Hepatocyte (in vitro differentiated cells): ENCODE data around the gene TBC1D4. TPM values are rescaled to one million over a fixed set of nuclear protein-coding genes. Genes with fewer than 3 reads are reported as not detected.

Experiments used
- DNase-seq: peaks from one replicate; pipeline ENCODE4 v3.0.0-alpha.2; 2016; ENCODE audit warnings: low spot score
- H2AFZ ChIP-seq: fragments of 200-600 bp; sonication (generic); 2 replicates; pipeline ENCODE4 v1.6.0; 2016; ENCODE audit warnings: antibody characterized with exemption, mild to moderate bottlenecking
- H3K27ac ChIP-seq: fragments of 200-600 bp; sonication (generic); 2 replicates; pipeline ENCODE4 v1.5.1; 2016; ENCODE audit warnings: mild to moderate bottlenecking
- H3K27me3 ChIP-seq: fragments of 200-600 bp; sonication (generic); 2 replicates; pipeline ENCODE4 v1.6.1; 2016
- H3K36me3 ChIP-seq: fragments of 200-600 bp; sonication (generic); replicated peaks from 2 replicates; pipeline ENCODE4 v1.5.1; 2016; ENCODE audit warnings: low read depth; ENCODE audit not compliant: insufficient read depth
- H3K4me1 ChIP-seq: fragments of 200-600 bp; sonication (generic); 2 replicates; pipeline ENCODE4 v1.5.1; 2016; ENCODE audit warnings: mild to moderate bottlenecking, moderate library complexity; ENCODE audit not compliant: insufficient read depth
- H3K4me2 ChIP-seq: fragments of 200-600 bp; sonication (generic); 2 replicates; pipeline ENCODE4 v1.6.0; 2016
- H3K4me3 ChIP-seq: fragments of 200-600 bp; sonication (generic); 2 replicates; pipeline ENCODE4 v1.5.1; 2016; ENCODE audit warnings: mild to moderate bottlenecking
- H3K79me2 ChIP-seq: fragments of 200-600 bp; sonication (generic); 2 replicates; pipeline ENCODE4 v1.6.0; 2017; ENCODE audit warnings: mild to moderate bottlenecking
- H3K9me2 ChIP-seq: fragments of 200-600 bp; sonication (generic); replicated peaks from 2 replicates; pipeline ENCODE4 v1.6.0; 2017; ENCODE audit warnings: mild to moderate bottlenecking; ENCODE audit not compliant: insufficient read depth
- H3K9me3 ChIP-seq: fragments of 200-600 bp; sonication (generic); 2 replicates; pipeline ENCODE4 v1.5.1; 2016; ENCODE audit warnings: low read depth, mild to moderate bottlenecking
- H4K20me1 ChIP-seq: fragments of 200-600 bp; sonication (generic); 2 replicates; pipeline ENCODE4 v1.6.0; 2016; ENCODE audit warnings: mild to moderate bottlenecking; ENCODE audit not compliant: insufficient read depth, poor library complexity, severe bottlenecking
- EZH2 ChIP-seq: fragments of 200-600 bp; sonication (generic); IDR thresholded peaks from 2 replicates; pipeline ENCODE4 v1.6.1; 2016; ENCODE audit warnings: antibody characterized with exemption, mild to moderate bottlenecking, borderline replicate concordance
- EZH2phosphoT487 ChIP-seq: fragments of 200-600 bp; sonication (generic); IDR thresholded peaks from one replicate; pipeline ENCODE4 v1.6.1; 2018; ENCODE audit warnings: antibody characterized with exemption, mild to moderate bottlenecking, low read depth, moderate library complexity; ENCODE audit not compliant: unreplicated experiment, severe bottlenecking
- WGBS: methylation state at CpG from one replicate; pipeline ENCODE4 v1.1.6; 2016; ENCODE audit warnings: low lambda C conversion rate; ENCODE audit errors: missing lambda C conversion rate; 5-methylcytosine and 5-hydroxymethylcytosine counted together
- polyA plus RNA-seq: library from polyadenylated mRNA; unstranded; fragments of >200 nt; fragmentation: Nextera tagmentation; extraction: Ambion mirVana; gene quantifications from 2 replicates; pipeline ENCODE4 v1.2.1, GENCODE V29; 2016
- total RNA-seq: library from RNA; depleted of rRNA; stranded (reverse); fragments of >200 nt; gene quantifications from 2 replicates; pipeline ENCODE4 v1.2.3, GENCODE V29; 2014
- TF ChIP-seq, protein P1 (sequence below): fragments of 200-600 bp; sonication (generic); IDR thresholded peaks from 2 replicates; pipeline ENCODE4 v1.5.1; 2016; ENCODE audit warnings: antibody characterized with exemption, mild to moderate bottlenecking; ENCODE audit not compliant: poor library complexity

The TBC1D4 gene
- total and polyA plus RNA-seq, 2 experiments from 2014 or later, result 7.6 to 17.1 TPM

DNA sequence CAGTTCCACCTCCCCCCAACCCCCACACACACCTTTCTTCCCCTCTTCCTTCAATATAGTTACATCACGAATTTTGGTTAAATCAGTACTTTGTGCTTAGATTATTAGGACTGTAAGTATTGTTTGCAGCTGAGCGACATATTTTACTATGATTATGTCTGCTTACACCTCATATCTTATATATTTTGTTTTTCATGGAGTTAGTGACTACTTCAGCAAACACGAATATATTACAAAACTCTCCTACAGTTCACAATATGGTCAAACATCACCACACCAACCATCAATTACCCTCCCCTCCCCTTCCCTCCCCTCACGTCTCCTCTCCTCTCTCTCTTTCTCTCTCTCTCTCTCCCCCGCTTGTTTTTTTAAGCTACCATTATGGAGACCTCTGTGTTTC, 152.9 kb downstream of the TBC1D4 start:
- no peaks in the 10 kb centered on the region for H3K4me1 ChIP-seq
- no peaks in the 10 kb centered on the region for H3K9me3 ChIP-seq
- no peak for DNase-seq
- no peaks in the 10 kb centered on the region for H3K27me3 ChIP-seq
- H3K79me2 ChIP-seq, result no peaks in the 10 kb centered on the region
- no peak overlapping the region for H3K27ac ChIP-seq
- H3K4me3 ChIP-seq, result no peak overlapping the region
- no peak overlapping the region for H3K4me2 ChIP-seq
- no peaks in the 10 kb centered on the region for H3K36me3 ChIP-seq
- no peak overlapping the region for H2AFZ ChIP-seq
- no peaks in the 10 kb centered on the region for H4K20me1 ChIP-seq
- H3K9me2 ChIP-seq, result no peaks in the 10 kb centered on the region
- WGBS, result 64% methylated on average over 4 of the region's 5 CpGs
- TF ChIP-seq EZH2, result no peak
- TF ChIP-seq, protein P1, sequence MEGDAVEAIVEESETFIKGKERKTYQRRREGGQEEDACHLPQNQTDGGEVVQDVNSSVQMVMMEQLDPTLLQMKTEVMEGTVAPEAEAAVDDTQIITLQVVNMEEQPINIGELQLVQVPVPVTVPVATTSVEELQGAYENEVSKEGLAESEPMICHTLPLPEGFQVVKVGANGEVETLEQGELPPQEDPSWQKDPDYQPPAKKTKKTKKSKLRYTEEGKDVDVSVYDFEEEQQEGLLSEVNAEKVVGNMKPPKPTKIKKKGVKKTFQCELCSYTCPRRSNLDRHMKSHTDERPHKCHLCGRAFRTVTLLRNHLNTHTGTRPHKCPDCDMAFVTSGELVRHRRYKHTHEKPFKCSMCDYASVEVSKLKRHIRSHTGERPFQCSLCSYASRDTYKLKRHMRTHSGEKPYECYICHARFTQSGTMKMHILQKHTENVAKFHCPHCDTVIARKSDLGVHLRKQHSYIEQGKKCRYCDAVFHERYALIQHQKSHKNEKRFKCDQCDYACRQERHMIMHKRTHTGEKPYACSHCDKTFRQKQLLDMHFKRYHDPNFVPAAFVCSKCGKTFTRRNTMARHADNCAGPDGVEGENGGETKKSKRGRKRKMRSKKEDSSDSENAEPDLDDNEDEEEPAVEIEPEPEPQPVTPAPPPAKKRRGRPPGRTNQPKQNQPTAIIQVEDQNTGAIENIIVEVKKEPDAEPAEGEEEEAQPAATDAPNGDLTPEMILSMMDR, result no peak
- no peak for TF ChIP-seq EZH2phosphoT487

- H3K27me3 ChIP-seq, result no peaks in the 10 kb centered on the region
- TF ChIP-seq, protein P1, result no peak
- no peak for TF ChIP-seq EZH2
- no peak for TF ChIP-seq EZH2phosphoT487
- H3K9me2 ChIP-seq, result no peaks in the 10 kb centered on the region
- H2AFZ ChIP-seq, result no peak overlapping the region
- H4K20me1 ChIP-seq, result no peaks in the 10 kb centered on the region
- H3K79me2 ChIP-seq, result no peaks in the 10 kb centered on the region
- H3K4me3 ChIP-seq, result no peak overlapping the region
- WGBS, result 78% methylated on average over 3 of the region's 3 CpGs
- no peaks in the 10 kb centered on the region for H3K9me3 ChIP-seq
- no peak for DNase-seq
- H3K4me1 ChIP-seq, result no peaks in the 10 kb centered on the region
- H3K36me3 ChIP-seq, result no peaks in the 10 kb centered on the region
- peak overlapping the region; percentile 63 for H3K27ac ChIP-seq
- H3K4me2 ChIP-seq, result peak overlapping the region; percentile 62
Measured at GRCh38 chr13:75327135-75327510, 154.8 kb downstream of the TBC1D4 start.

DNA sequence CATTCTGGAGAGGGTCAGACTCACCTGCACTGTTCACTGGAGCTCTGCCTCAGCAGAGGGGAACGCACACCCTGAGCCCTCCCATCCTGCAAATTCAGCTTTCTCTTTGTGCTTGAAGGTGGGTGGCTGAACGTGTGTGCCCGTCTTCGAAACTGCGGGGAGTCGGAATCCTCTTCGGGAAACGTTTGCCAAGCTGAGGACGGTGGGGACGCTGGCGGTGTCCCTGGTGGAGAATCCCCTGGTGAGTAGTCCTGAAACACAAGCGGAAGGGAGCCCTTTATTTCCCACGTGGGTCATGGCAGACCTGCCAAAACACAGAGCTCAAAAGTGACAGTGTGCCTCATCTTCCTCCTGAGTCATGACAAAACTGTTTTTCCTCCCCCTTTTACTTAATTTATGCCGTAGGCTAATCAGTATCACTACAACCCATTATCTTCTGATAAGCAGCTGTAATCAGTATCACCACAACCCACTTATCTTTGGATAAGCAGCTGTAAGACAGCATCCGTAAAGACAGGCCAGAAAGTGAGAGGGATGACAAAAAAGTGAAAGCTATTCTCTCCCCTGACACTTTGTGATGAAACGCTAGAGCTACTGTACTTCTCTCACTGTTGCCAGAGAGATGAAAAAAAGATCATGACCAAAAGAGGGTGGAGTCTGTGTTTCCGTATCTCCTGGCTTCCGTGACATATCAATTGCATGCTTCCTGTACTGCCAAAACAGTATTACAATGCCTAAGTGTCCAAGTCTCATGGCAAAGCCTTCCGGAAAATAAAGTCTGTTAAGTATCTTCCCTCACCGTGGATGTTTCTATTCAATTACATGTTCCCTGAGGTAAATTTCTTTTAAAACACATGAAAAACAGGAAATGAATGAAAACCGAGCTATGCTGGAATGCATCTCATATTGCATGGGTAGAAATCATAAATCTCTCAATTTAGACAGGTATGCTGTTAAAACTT, 155.5 kb downstream of the TBC1D4 start:
- Histone ChIP-seq H2AFZ (peak overlapping the region; percentile 11), H3K79me2 (no peaks in the 10 kb centered on the region), H3K9me3 (no peaks in the 10 kb centered on the region), H3K4me1 (no peaks in the 10 kb centered on the region), H3K27ac (peak overlapping the region; percentile 63), H3K4me3 (no peak overlapping the region), H3K36me3 (no peaks in the 10 kb centered on the region), H3K4me2 (peak overlapping the region; percentile 62), H3K27me3 (no peaks in the 10 kb centered on the region), H4K20me1 (no peaks in the 10 kb centered on the region), H3K9me2 (no peaks in the 10 kb centered on the region)
- TF ChIP-seq EZH2phosphoT487, result no peak
- 63% methylated on average over 21 of the region's 21 CpGs for WGBS
- DNase-seq, result peak; percentile 9

- no peaks in the 10 kb centered on the region for H3K4me1 ChIP-seq
- no peak overlapping the region for H3K4me3 ChIP-seq
Measured at GRCh38 chr13:75325711-75326110, 156.3 kb downstream of the TBC1D4 start.

More at GRCh38 chr13:75325711-75326110, 156.3 kb downstream of the TBC1D4 start:
- Histone ChIP-seq H3K79me2 (no peaks in the 10 kb centered on the region), H3K36me3 (no peaks in the 10 kb centered on the region), H3K27me3 (no peaks in the 10 kb centered on the region), H2AFZ (no peak overlapping the region), H4K20me1 (no peaks in the 10 kb centered on the region), H3K4me2 (no peak overlapping the region), H3K9me2 (no peaks in the 10 kb centered on the region), H3K9me3 (no peaks in the 10 kb centered on the region), H3K27ac (peak overlapping the region; percentile 63)
- DNase-seq, result no peak
- TF ChIP-seq EZH2phosphoT487 (no peak), EZH2 (no peak)
- TF ChIP-seq, protein P1, result no peak
- WGBS, result 82% methylated on average over 4 of the region's 4 CpGs
